Dermis microvascular lymphatic vessel endothelial cell (primary cell): ENCODE measurements around the gene ECI1. TPM values are rescaled to one million over a fixed set of nuclear protein-coding genes. Genes with fewer than 3 reads are reported as not detected.
"Not testable (repeated sequence)": the region's sequence is repeated elsewhere in the genome, so short reads cannot be mapped to it uniquely, and the experiment has no call there.

Experiments used
- DNase-seq, 2 donors: peaks; one replicate each; pipeline versions ENCODE4 v3.0.0 to v3.0.0-alpha.2; 2010; ENCODE audit warnings: low read depth in 2 of 2
- total RNA-seq: library from RNA; depleted of rRNA; stranded (reverse); fragments of >200 nt; gene quantifications from 2 replicates; pipeline ENCODE4 v1.2.1, GENCODE V29; 2014

The ECI1 gene
- total RNA-seq, 1 donor from 2014 or later, result 31.8 TPM

- DNase-seq, result no peak
Measured at GRCh38 chr16:2280461-2280860, 29.1 kb upstream of the ECI1 start.

GRCh38 chr16:2278956-2279800 is 27.8 kb upstream of the ECI1 start:
- no peak for DNase-seq

- DNase-seq, result no peak
Measured at GRCh38 chr16:2278272-2278608, 26.9 kb upstream of the ECI1 start.

DNA sequence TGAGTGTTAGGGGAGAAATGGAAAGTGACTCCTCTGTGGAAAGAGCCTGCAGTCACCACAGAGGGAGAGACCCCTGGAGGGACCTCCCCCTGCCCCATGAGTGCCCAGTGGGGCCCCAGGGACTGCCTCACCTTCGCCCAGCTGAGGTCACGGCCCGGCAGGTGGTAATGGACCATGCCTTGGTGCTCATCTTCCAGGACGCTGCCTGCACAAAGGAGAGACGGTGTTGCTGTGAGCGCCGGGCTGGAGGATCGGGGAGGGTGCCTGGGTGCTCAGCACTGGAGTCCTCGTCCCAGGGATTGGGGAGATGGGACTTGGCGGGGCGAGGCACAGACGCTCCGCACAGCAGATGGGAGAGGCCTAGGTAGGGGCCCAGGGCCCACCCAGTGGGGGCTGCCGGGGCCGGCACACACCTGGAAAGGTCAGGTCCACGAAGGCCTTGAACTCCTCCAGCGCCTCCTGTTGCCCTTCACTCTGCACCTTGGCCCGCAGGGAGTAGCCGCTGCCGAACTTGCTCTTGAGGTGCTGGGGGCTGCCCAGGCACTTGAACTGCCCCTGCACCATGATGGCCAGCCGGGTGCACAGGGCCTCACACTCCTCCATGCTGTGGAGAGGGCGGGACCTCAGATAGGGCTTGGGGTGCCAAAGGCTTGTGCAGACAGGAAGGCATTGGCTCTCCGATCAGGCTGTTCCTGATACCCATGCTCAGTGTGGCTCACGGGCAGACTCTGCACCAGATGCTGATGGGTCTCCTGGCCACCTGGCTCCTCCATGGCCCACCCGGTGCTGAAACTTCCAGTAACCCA is 26.3 kb upstream of the ECI1 start:
- DNase-seq, result no peak

DNA sequence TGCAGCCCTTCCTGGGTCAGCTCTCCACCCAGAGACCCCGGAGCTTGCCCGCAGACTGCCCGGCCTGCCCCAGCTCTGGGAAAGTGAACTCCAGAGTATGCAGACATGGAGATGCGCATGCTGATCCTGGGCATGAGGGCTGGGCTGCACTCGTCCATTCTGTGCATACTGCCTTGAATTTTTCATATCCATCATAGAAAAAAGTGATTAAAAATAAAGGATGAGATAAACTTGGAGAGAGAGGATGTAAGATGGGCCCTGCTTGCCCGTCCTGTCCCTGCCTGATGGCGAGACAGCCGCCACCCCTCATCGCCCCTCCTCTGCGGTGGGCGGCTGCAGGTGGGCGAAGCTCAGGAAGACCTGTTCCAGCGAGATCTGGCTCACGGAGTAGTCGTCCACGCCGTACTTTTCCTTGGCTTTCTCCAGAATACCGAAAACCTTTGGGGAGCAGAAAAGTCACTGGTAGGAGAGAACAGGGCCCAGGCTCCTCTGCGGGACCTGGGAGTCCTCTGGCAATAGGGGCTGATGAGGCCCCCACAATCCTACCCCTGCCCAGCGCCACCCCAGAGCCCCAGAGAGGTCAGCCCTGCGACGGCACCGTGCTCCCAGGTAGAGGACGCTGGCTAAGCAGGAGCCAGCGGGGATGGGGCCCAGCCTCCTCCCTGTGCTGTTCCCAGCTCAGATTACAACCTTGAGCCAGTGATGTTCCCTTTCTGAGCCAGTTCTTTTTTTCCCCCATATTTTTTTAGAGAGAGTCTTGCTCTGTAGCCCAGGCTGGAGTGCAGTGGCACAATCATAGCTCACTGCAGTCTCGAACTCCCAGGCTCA is 25.2 kb upstream of the ECI1 start:
- DNase-seq, result no peak

DNA sequence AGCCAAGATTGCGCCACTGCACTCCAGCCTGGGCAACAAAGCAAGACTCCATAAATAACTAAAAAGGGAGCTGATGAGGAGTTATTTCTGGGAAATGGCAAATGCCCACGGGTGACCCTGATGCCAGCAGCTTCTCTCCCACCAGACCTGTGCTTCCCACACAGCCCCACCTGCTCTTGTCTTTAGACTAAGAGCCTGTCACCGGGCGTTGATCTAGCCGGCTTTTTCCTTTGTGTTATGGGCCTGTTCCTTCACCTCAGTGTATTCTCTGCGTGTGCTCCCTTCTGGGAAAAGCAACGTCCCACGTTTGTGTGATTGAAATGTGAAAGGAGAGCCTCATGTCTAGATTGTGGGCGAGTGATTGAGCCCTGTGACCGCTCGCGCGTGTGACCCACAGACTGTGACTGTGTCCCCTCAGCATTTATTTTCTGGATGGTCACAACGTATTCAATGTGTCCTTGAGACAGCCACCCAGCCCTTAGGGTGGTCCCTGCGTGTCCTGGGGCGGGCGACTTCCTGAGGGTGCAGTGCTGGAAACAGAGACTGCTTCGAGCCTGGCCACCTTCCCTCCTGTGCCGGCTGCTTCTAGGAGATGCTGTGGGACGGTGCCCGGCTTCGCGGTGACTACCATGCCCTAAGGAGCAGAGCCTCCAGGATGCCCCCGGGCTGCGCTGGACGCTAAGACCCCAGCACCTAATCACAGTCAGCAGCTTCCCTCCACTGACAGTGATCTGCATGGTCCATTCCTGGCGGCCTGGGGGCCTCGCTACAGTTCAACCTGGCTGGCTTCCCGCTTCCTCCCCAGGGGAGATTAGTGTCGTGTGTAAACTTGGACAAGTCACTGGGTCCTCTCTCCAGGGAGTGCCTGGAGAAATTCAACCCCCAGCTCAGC is 24.3 kb upstream of the ECI1 start:
- no peak for DNase-seq

DNA sequence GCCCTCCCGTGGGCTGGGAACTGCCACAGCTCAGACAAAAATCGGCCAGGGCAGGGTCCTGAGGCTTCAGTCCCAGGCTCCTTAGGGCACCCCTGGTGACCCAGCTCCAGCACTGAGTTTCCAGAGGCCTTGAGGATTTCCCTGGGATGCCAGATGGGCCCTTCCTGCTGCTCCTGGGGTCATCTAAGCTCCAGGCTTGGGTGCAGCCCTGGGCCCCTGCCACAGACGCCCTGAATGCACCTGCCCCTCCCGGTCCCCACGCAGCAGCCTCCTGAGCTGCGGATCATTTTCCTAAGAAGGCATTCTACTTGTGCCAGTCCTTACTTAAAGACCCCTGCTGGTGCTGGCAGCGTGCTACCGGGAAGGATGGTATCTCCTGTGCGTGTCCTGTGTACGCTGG is 22.5 kb upstream of the ECI1 start:
- no peak for DNase-seq

- no peak for DNase-seq
Measured at GRCh38 chr16:2273484-2273883, 22.1 kb upstream of the ECI1 start.

- no peak for DNase-seq
Measured at GRCh38 chr16:2271848-2272461, 20.6 kb upstream of the ECI1 start.

DNA sequence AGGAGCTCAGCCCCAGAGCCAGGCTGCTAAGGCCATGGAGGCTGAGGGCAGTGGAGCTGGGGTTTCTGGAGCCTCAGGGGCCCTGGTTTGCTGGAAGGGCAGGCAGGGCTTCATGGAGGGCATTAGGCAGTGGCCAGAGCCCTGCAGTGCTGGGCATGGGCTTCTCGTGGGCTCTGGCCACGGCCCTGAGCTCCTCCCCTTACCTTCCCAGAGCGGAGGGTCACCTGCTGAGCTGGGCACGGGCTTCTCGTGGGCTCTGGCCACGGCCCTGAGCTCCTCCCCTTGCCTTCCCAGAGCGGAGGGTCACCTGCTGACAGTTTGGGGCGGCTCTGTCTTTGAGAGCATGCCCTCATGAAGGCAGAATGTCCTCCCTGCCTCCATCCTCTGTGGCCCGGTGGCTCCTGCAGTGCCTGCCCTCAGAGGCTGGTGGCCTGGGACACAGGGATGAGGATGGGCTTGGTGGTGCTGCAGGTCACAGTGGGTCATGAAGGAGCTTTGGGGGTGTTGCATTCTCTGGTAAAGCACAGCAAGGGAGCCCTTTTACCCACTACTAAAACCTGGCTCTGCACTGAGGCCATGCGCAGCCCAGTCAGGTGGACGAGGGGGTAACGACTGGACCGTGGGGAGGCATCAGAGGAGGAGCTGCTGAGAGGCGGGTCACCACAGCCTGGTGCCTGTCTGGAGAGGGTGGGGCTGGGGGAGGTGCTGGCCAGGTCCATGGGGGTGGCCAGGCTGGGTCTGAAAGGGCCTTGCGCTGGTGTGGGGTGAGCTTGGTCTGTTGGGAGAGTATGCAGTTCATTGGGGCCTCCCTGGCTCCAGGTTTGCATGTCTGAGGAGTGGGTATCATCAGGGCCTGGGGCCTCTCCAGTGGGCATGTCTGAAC is 19.4 kb upstream of the ECI1 start:
- DNase-seq, result no peak

- no peak for DNase-seq
Measured at GRCh38 chr16:2270070-2270462, 18.7 kb upstream of the ECI1 start.

- peak; percentile 89 to 97 for DNase-seq
Measured at GRCh38 chr16:2267913-2268666, 16.7 kb upstream of the ECI1 start, which contains the start of gene RNPS1. Gene RNPS1, minus strand, starts transcription at chr16:2268126. Its CDS starts 3,483 bp downstream, at chr16:2264643.

- not testable (repeated sequence) for DNase-seq
Measured at GRCh38 chr16:2267505-2267912, 16.1 kb upstream of the ECI1 start.

GRCh38 chr16:2266887-2267286 is 15.5 kb upstream of the ECI1 start:
- DNase-seq, result peak in 1 of 2 donors; percentile 12

DNA sequence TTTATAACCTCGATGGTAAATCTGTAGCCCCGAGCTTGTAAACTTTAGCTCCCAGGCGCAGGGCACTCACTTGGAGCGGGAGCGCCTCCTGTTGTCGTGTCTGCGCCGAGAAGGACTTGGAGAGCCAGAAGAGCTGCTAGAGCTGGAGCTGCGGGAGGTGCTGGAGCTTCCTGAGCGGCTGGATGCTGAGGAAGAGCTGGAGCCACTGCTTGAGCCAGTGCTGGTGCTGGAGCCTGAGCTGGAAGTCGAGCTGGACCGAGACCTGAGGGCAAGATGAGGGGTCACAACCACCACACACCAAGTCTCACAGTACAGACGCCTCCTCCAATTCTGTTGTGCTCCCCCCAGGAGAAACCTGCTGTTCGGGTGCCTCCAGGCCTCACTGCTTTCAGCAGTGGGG is 11.6 kb upstream of the ECI1 start:
- not testable (repeated sequence) for DNase-seq

DNA sequence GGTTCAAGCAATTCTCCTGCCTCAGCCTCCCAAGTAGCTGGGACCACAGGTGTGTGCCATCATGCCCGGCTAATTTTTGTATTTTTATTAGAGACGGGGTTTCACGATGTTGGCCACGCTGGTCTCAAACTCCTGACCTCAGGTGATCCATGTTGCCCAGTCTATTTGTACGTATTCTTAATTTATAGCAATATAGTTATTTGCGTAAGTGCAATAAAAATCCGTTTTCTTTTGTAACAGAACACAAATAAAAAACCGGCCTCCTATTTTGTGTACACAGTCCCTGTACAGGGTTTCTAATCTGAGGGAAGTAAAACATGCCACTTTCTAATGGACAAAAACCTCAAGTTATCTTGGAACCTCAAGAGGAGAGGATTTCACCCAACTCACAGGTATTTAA is 8.9 kb upstream of the ECI1 start:
- DNase-seq, result no peak

- DNase-seq, result not testable (repeated sequence)
Measured at GRCh38 chr16:2258530-2258929, 7.1 kb upstream of the ECI1 start.

GRCh38 chr16:2257726-2258125 is 6.3 kb upstream of the ECI1 start:
- no peak for DNase-seq
